ENCODE measurements around the gene FAM81B. TPM values are rescaled to one million over a fixed set of nuclear protein-coding genes. Genes with fewer than 3 reads are reported as not detected.

The FAM81B gene
- total RNA-seq, 2 experiments from 2014 or later, result not detected

DNA sequence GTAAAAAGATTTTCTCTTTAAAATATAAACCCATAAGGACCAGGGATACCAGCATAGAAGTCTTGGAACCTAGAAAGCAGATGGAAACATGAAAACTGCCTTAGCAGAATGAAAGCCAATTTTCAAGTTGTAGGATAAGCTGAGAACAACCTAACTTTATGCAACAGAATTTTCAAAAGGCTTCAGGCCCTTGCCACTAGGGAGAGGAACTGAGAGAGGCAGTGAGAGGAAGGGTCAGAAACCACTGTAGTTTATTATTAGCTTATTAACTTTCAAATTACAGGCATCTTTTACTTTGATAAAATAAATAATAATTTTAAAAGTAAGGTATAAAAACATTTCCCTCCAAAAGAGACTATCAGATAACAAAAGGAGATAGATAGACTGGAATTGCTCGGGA, 33.4 kb downstream of the FAM81B start:
- BruUV-seq (replicated peaks), result no TSS peak
- no peaks in the 10 kb centered on the region for H3K36me3 ChIP-seq (ENCODE audit: insufficient read depth, low read length)
- H3K9me2 ChIP-seq (ENCODE audit: insufficient read depth, low read length), result no peaks in the 10 kb centered on the region
- no peak overlapping the region for H3K4me2 ChIP-seq (ENCODE audit: low read length)
- H3K4me3 ChIP-seq (ENCODE audit: low read depth, low read length, poor library complexity, severe bottlenecking), result no peak overlapping the region
- H3K9me3 ChIP-seq (ENCODE audit: low read length), result no peaks in the 10 kb centered on the region
- H3K27ac ChIP-seq (ENCODE audit: low read depth, low read length, poor library complexity, severe bottlenecking), result no peak overlapping the region
- CTCF ChIA-PET (ENCODE audit: unreplicated experiment), result no interaction called here
- no peaks in the 10 kb centered on the region for H3K4me1 ChIP-seq (ENCODE audit: insufficient read depth, low read length, poor library complexity, severe bottlenecking)
- H3K79me2 ChIP-seq (ENCODE audit: insufficient read depth, low read depth, low read length), result no peaks in the 10 kb centered on the region
- no peak for TF ChIP-seq EZH2phosphoT487 (IDR thresholded peaks at IDR 0.05; ENCODE audit: borderline replicate concordance, low read depth, low read length)
- TF ChIP-seq, protein P1, sequence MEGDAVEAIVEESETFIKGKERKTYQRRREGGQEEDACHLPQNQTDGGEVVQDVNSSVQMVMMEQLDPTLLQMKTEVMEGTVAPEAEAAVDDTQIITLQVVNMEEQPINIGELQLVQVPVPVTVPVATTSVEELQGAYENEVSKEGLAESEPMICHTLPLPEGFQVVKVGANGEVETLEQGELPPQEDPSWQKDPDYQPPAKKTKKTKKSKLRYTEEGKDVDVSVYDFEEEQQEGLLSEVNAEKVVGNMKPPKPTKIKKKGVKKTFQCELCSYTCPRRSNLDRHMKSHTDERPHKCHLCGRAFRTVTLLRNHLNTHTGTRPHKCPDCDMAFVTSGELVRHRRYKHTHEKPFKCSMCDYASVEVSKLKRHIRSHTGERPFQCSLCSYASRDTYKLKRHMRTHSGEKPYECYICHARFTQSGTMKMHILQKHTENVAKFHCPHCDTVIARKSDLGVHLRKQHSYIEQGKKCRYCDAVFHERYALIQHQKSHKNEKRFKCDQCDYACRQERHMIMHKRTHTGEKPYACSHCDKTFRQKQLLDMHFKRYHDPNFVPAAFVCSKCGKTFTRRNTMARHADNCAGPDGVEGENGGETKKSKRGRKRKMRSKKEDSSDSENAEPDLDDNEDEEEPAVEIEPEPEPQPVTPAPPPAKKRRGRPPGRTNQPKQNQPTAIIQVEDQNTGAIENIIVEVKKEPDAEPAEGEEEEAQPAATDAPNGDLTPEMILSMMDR (conservative IDR thresholded peaks at IDR 0.05; ENCODE audit: low read length), result no peak
- POLR2A ChIA-PET, result interaction anchor here (0.7 kb wide), 1 partner anchor 1991 kb away, joined by 3 read pairs; no protein-coding TSS in a partner anchor
- no peak for DNase-seq (ENCODE audit: low spot score)
- H2AFZ ChIP-seq (ENCODE audit: low read length), result no peak overlapping the region
- intact Hi-C loops (cut with micrococcal nuclease; ENCODE audit: unreplicated experiment), result no loop called here
- no peaks in the 10 kb centered on the region for H4K20me1 ChIP-seq (ENCODE audit: insufficient read depth, low read length)

DNA sequence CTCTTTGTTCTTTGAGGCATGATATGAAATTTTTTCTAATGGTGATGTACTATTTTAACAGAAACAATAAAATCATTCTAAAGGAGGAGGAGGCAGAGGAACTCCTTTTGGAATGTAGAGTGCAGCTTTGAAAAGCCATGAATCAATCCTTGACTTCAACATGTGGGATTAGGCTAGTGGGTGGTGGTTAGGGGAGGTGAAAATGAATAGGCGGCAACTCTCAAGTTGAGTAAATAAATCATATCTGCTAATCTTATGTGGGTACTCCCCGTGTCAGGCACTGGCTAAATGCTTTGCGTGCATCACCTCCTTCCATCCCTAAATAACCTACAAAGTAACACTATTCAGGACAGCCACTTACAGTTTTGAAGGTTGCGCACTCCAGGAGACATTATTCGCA, 35.1 kb downstream of the FAM81B start:
- ChIA-PET POLR2A (no interaction called here), CTCF (ENCODE audit: unreplicated experiment) (no interaction called here)
- Histone ChIP-seq H3K79me2 (ENCODE audit: insufficient read depth, low read depth, low read length) (no peaks in the 10 kb centered on the region), H3K4me3 (ENCODE audit: low read depth, low read length, poor library complexity, severe bottlenecking) (no peak overlapping the region), H2AFZ (ENCODE audit: low read length) (no peak overlapping the region), H3K4me1 (ENCODE audit: insufficient read depth, low read length, poor library complexity, severe bottlenecking) (no peaks in the 10 kb centered on the region), H4K20me1 (ENCODE audit: insufficient read depth, low read length) (no peaks in the 10 kb centered on the region), H3K9me3 (ENCODE audit: low read length) (no peaks in the 10 kb centered on the region), H3K27ac (ENCODE audit: low read depth, low read length, poor library complexity, severe bottlenecking) (no peak overlapping the region), H3K9me2 (ENCODE audit: insufficient read depth, low read length) (no peaks in the 10 kb centered on the region), H3K4me2 (ENCODE audit: low read length) (no peak overlapping the region), H3K36me3 (ENCODE audit: insufficient read depth, low read length) (no peaks in the 10 kb centered on the region)
- DNase-seq (ENCODE audit: low spot score), result no peak
- no peak for TF ChIP-seq EZH2phosphoT487 (IDR thresholded peaks at IDR 0.05; ENCODE audit: borderline replicate concordance, low read depth, low read length)
- TF ChIP-seq, protein P1 (conservative IDR thresholded peaks at IDR 0.05; ENCODE audit: low read length), result no peak
- intact Hi-C loops (cut with micrococcal nuclease; ENCODE audit: unreplicated experiment), result no loop called here
- no TSS peak for BruUV-seq (replicated peaks)

DNA sequence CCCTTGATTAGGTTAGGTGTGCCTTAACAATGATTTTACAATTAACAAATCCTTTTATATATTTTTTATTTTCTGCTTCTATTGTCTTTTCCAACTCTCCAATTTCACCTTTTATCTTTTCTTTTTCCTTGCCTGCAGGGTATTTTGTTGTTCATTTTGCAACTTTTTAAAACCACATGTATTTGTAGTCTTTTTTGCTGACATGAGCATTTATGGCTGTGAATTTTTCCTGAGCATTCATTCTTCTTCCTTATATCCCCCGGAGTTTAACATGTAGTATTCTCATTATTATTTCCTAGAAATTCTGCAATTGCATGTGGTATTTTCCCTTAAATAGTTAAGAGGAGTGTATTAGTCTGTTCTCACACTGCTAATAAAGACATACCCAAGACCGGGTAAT, 41.6 kb downstream of the FAM81B start:
- POLR2A ChIA-PET, result no interaction called here
- Histone ChIP-seq H2AFZ (ENCODE audit: low read length) (no peak overlapping the region), H3K4me3 (ENCODE audit: low read depth, low read length, poor library complexity, severe bottlenecking) (no peak overlapping the region), H3K4me1 (ENCODE audit: insufficient read depth, low read length, poor library complexity, severe bottlenecking) (no peaks in the 10 kb centered on the region), H4K20me1 (ENCODE audit: insufficient read depth, low read length) (no peaks in the 10 kb centered on the region), H3K4me2 (ENCODE audit: low read length) (no peak overlapping the region), H3K9me3 (ENCODE audit: low read length) (no peaks in the 10 kb centered on the region), H3K9me2 (ENCODE audit: insufficient read depth, low read length) (no peaks in the 10 kb centered on the region), H3K36me3 (ENCODE audit: insufficient read depth, low read length) (no peaks in the 10 kb centered on the region), H3K27ac (ENCODE audit: low read depth, low read length, poor library complexity, severe bottlenecking) (no peak overlapping the region), H3K79me2 (ENCODE audit: insufficient read depth, low read depth, low read length) (no peaks in the 10 kb centered on the region)
- CTCF ChIA-PET (ENCODE audit: unreplicated experiment), result no interaction called here
- DNase-seq (ENCODE audit: low spot score), result no peak
- no peak for TF ChIP-seq EZH2phosphoT487 (IDR thresholded peaks at IDR 0.05; ENCODE audit: borderline replicate concordance, low read depth, low read length)
- TF ChIP-seq, protein P1 (conservative IDR thresholded peaks at IDR 0.05; ENCODE audit: low read length), result no peak
- BruUV-seq (replicated peaks), result no TSS peak
- intact Hi-C loops (cut with micrococcal nuclease; ENCODE audit: unreplicated experiment), result no loop called here

Data from OCI-LY7 (cell line).